Astrocyte of the spinal cord (primary cell): ENCODE measurements around the gene WDFY4.

ENCODE experiments used
- DNase-seq: peaks from one replicate; pipeline ENCODE4 v3.0.0; 2011; ENCODE audit warnings: low read depth, low spot score
- H3K4me3 ChIP-seq: 2 replicates; pipeline ENCODE4 v1.5.1; 2011; ENCODE audit warnings: low read depth, mild to moderate bottlenecking, low read length, moderate library complexity
- CTCF ChIP-seq: IDR thresholded peaks from 2 replicates; pipeline ENCODE4 v1.5.1; 2012; ENCODE audit warnings: low read depth, mild to moderate bottlenecking, low read length, inconsistent platforms
- in situ Hi-C: cut with HindIII; loops from 2 replicates; pipeline ENCODE4 v1.10.0; 2017; ENCODE audit warnings: low sequenced_read_pairs

WDFY4 gene

GRCh38 chr10:48685731-48686130 is 1.1 kb downstream of the WDFY4 start:
- in situ Hi-C loops: no loop called here
- no peak for DNase-seq
- TF ChIP-seq CTCF: no peak
- H3K4me3 ChIP-seq: no peak overlapping the region

- TF ChIP-seq CTCF: no peak
- in situ Hi-C loops: no loop called here
- no peak overlapping the region for H3K4me3 ChIP-seq
- DNase-seq: no peak
Measured at GRCh38 chr10:48690791-48691660, 6.4 kb downstream of the WDFY4 start.

DNA sequence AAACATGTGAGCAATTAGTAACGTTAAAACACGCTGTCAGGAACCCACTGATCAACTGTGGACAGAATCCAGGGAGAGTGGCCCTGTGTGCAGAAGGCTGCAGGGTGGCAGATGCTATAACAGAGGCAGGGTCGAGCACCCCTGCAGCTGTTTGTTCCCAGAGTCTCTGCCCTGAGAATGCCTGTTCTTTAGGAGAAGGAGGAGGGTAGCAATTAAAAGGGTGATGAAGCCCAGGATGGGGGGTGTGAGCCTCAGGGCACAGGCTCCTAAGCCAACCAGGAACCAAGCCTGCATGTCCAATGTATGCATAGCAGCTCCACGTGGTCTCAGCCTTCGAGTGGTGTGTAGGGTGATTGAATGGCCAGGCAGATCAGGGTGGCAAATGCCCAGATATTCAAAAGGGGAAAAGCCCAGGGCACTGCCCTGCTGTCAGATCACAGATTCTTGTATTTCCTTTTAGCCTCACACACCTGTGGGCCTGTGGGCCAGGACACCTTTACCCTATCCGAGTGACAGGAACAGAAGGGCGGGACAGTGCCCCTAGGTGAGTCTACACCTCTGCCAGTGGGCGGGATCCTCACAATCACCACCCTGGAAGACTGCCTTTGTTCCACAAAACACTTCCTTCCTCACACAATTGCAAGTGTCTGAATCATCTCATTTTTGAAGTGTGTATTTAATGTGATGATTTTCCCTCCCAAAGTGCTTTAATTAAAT is 7.3 kb downstream of the WDFY4 start:
- DNase-seq: no peak
- in situ Hi-C loops: no loop called here
- no peak for TF ChIP-seq CTCF
- no peak overlapping the region for H3K4me3 ChIP-seq

GRCh38 chr10:48692748-48693147 is 8.1 kb downstream of the WDFY4 start:
- no peak overlapping the region for H3K4me3 ChIP-seq
- TF ChIP-seq CTCF: no peak
- DNase-seq: no peak
- in situ Hi-C loops: no loop called here

GRCh38 chr10:48693206-48693605 is 8.5 kb downstream of the WDFY4 start:
- DNase-seq: no peak
- no peak for TF ChIP-seq CTCF
- H3K4me3 ChIP-seq: no peak overlapping the region
- in situ Hi-C loops: no loop called here

DNA sequence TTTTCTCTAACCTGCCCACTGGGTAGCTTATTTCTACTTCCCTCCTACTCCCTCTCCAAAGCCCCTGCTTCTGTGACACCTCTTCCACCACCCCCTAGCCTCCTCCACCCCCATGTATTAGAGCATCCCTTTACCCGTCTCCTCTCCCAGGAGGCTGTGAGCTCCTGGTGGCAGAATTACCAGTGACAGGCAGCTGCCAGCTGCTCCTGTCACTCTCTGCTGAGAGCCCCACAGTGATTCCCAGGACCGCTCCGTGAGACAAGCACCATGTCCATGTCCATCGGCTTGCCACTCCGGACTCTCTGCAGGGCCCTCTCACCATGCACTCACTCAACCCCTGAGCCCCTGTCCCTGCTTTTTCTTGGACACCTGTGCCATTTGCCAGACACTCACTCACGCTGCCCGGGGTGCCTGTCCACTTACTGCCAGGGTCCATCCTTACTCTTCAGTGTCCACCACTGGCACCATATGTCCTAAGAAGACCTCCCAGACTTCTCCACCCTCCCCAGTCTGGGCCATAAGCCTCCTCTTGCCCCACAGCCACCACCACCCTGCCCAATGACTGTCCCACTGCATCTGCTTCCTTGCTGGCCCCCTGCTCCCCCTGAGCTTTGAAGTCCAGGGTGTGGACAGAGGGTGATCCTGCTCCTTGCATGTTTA is 9.8 kb downstream of the WDFY4 start:
- TF ChIP-seq CTCF: no peak
- in situ Hi-C loops: no loop called here
- DNase-seq: no peak
- no peak overlapping the region for H3K4me3 ChIP-seq
